Measurements from ENCODE around the gene CTNNA2. TPM values are rescaled to one million over a fixed set of nuclear protein-coding genes. Genes with fewer than 3 reads are reported as not detected.

Gene CTNNA2
- total and polyA plus RNA-seq, 2 of the 8 experiments (the other 6 are each of a cell fraction or from before 2014, with no cell fraction given) = 3.9 to 9.0 TPM

DNA sequence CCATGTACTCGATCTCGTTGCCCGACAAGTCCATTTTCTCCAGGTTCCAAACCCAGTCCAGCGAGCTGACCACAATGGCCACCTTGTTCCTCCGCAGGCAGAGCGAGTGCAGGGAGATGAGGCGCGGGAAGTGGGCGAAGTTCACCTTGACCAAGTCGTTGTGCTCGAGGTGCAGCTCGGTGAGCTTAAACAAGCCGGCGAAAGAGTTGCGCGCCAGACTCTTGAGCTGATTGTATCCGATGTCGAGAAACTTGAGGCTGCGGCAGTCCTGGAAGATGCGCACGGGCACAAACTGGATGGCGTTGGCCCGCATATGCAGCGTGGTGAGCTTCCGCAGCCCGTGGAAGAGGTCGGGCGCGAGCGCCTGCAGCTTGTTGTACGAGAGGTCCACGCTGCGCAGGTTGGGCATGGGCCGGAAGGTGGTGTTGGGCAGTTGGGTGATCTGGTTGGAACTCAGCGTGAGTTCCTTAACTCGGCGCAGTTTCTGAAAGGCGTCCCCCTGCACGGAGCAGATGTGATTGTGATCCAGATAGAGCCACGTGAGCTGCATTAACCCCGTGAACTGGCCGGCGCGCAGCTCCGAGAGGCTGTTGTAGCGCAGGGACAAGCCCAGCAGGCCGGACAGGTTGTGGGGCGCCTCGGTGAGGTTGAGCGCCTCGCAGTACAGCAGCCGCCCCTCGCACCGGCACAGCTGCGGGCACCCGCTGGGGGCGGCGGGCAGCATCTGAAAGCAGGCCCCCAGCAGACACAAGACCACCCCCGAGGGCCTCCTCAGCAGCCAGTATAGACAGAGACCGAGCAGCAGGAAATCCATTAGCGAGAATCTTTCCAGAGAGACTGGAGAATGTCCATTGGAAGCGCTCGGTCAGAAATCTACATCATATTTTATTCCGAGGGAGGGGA is 790.4 kb downstream of the CTNNA2 start (continued):
- peak; percentile 33 for TF ChIP-seq RNF2 (IDR thresholded peaks at IDR 0.05; ENCODE audit: borderline replicate concordance, low read depth, low read length, missing control alignments, poor library complexity, severe bottlenecking)
- TF ChIP-seq USF2 (IDR thresholded peaks at IDR 0.05; ENCODE audit: low read length) = peak; percentile 13; the same call in 1 of the 2 replicates
- peak; percentile 72; the same call in 1 of the 2 replicates for TF ChIP-seq SUZ12 (IDR thresholded peaks at IDR 0.05; ENCODE audit: low read length)
- no peak for TF ChIP-seq TCF12 (IDR thresholded peaks at IDR 0.05; ENCODE audit: low read depth, low read length)
- TF ChIP-seq E2F6 (IDR thresholded peaks at IDR 0.05) = peak; percentile 71; the same call in 1 of the 2 replicates
- TF ChIP-seq EZH2 (IDR thresholded peaks at IDR 0.05; ENCODE audit: low read depth, low read length, severe bottlenecking) = peak; percentile 87
- TF ChIP-seq MAX (IDR thresholded peaks at IDR 0.05) = peak; percentile 18; the same call in 1 of the 2 replicates
- TF ChIP-seq KDM5A (IDR thresholded peaks at IDR 0.05; ENCODE audit: low read length) = no peak
- TF ChIP-seq SIN3A (conservative IDR thresholded peaks at IDR 0.05 in 1 of 2, IDR thresholded peaks at IDR 0.05 in 1 of 2; ENCODE audit: low read depth in 1 of 2, low read length in 2 of 2) = 0 out of 4 replicates have a peak, but pooled peaks of 1 of the 2 experiments have one; percentile 15
- no peak for TF ChIP-seq BACH1 (IDR thresholded peaks at IDR 0.05; ENCODE audit: low read length)
- no peak for TF ChIP-seq RBBP5 (IDR thresholded peaks at IDR 0.05; ENCODE audit: borderline replicate concordance, low read depth, low read length)

Data from H1 (cell line).